Measurements from ENCODE around the gene PPP2R2B.
A peak's percentile ranks its signal among the peaks of the same experiment; 100 is the strongest.

PPP2R2B gene

DNA sequence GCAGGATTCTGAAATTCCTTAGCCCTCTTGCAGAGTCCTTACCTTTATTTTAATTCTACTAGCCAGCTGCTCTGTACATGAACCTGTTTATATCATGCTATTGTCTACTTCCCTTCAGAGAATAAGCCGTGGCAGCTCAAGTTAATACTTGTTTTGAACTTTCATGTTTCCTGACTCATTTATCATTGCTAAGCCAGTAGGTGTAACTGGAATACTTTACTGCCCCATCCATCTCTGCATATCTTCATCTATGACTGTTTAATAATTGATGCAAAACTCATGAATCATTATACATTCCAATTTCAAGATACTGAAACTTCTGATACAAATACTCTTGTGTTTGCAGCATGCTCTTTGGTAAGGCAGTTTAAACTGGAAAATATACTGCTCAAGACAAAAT, 174.7 kb downstream of the PPP2R2B start:
- no peak for DNase-seq (ENCODE audit: low read depth, low spot score)

DNA sequence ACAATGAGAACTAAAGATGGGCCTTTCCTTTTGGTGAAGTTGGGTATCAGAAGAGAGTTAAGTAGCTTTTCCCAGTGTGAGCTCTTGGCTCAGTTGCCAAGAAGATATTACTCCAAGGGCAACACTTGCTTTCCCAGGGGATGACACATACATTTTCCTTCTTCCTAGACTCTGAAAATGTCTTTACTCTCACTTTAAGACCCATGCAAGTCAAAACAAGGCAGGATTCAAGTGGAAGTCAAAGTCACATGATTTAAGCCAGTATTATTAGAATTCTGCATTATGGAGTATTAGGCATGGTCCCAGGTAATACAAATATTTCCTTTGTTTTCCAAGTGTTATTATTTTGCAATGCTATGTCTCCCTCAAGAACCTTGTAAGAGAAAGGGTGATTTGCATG, 175.1 kb downstream of the PPP2R2B start:
- no peak for DNase-seq (ENCODE audit: low read depth, low spot score)

DNA sequence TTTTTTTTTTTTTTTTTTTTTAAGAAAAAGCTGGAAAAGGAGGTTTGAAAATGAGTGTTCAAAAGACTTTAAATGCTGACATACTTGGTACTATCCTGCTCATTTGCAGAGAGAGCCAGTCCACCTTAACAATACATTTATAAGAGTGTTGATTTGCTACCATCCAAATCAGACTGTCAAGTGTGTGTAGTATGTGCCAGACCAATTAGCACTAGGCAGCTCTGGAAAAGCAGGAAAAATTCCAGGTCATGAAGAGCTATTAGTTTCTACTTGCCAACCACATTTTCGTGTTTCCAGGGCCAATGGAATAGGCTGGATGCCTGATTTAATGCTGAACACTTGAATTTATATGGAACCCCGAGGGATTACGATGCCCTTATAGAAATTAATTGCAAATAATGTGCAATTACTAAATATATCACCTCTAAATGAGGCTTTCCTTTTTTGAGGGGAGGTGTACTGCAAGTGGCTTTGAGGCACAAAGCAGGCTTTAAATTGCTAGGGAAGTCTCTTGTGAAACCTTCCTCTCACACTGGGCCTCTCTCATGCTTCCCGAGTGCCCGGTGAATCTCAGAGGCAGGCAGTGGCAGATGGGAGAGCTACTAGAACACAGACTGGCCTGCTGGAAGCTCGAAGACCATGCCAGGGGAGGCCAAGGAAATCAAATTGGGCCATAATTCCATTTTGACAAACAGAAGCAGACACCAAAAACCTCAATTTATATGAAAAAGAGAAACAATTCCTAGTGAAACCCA, 178.7 kb downstream of the PPP2R2B start:
- no peak for DNase-seq (ENCODE audit: low read depth, low spot score)

GRCh38 chr5:146699138-146699537, 179.4 kb downstream of the PPP2R2B start:
- DNase-seq (ENCODE audit: low read depth, low spot score), result no peak

DNA sequence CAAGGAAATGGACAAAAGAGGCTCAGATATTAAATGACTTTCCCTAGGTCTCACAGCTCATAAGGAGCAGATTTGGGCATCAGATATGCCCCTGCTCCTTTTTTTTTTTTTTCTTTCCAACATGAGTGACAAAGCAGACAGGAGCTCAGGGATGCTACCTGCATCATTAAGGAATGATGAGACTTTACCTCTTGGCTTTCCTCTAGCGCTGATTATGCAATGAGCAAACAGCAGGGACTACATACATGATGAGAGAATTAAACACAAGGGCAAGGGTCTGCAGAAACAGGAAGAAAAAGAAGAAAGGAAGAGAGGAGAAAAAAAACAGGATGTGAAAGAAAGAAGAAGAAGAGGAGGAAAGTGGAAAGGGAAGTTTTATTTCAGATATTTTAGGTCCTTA, 179.9 kb downstream of the PPP2R2B start:
- no peak for DNase-seq (ENCODE audit: low read depth, low spot score)

GRCh38 chr5:146697211-146697610, 181.3 kb downstream of the PPP2R2B start:
- no peak for DNase-seq (ENCODE audit: low read depth, low spot score)

- DNase-seq (ENCODE audit: low read depth, low spot score), result no peak
Observed at GRCh38 chr5:146695646-146696045, 182.9 kb downstream of the PPP2R2B start.

- DNase-seq (ENCODE audit: low read depth, low spot score), result no peak
Observed at GRCh38 chr5:146690880-146691355, 187.6 kb downstream of the PPP2R2B start.

GRCh38 chr5:146687630-146688029, 190.9 kb downstream of the PPP2R2B start:
- no peak for DNase-seq (ENCODE audit: low read depth, low spot score)

DNA sequence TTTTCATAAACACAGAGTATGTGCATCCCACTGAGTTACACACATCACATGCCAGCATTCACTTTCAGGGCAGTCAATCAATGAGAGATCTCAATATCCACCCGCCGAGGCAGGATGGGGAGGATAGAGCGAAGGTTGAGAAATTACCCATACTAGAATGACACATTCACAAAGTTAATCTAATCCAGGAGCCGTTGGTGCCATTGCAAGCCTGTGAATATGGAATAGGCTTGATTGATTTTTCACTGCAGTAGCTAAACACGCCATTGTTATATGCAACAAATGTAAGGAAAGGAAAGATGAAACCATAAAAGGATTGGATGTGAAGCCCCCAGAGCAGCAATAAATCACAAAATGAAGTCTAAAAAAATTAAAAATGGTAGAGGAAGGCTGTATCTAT, 194.7 kb downstream of the PPP2R2B start:
- no peak for DNase-seq (ENCODE audit: low read depth, low spot score)

- no peak for DNase-seq (ENCODE audit: low read depth, low spot score)
Observed at GRCh38 chr5:146682899-146683532, 195.5 kb downstream of the PPP2R2B start.

DNA sequence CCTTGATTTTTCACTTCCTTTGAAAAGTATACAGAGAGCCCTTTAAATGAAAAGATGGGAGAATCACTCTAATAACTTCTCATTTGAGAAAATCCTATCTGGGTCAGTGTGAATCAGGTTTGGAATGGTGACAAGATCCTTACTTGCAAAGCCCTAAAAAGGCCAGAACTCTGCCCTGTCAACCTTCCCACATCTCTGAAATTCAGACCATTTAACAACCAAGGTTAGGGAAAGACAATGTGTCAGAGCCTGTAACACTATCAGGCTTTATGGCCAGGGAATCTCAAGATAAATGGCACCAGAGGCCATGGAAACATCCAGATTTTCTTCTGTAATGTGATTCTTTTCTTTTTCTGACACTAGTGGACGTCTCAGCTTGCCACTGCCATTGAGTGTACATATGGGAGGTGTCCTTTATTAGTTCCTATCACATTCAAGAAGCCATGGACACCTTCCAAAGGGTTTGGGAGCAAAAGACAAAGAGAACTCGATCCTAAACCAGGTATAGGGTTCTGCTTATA, 196.9 kb downstream of the PPP2R2B start:
- no peak for DNase-seq (ENCODE audit: low read depth, low spot score)

- DNase-seq (ENCODE audit: low read depth, low spot score), result no peak
Observed at GRCh38 chr5:146680846-146681584, 197.5 kb downstream of the PPP2R2B start.

DNA sequence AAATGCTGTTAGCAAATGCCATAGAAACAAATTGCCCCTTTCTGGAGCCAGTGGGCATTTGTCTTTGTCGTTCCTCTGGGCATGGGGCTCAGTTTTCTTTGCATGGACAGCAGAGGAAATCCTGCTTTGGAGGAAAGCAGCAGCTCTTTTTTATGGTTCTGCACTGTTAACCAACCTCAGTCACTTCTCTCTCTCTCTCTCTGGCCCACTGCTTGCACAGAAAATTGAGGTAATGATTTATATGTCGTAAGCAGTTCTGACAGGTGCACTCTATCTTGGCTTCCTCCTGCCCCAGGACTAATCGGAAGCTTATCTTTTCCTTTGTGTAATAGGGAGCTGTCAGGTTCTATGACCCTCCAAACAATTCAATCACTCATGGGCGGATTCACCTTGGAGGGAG, 202.9 kb downstream of the PPP2R2B start:
- DNase-seq (ENCODE audit: low read depth, low spot score), result no peak

DNA sequence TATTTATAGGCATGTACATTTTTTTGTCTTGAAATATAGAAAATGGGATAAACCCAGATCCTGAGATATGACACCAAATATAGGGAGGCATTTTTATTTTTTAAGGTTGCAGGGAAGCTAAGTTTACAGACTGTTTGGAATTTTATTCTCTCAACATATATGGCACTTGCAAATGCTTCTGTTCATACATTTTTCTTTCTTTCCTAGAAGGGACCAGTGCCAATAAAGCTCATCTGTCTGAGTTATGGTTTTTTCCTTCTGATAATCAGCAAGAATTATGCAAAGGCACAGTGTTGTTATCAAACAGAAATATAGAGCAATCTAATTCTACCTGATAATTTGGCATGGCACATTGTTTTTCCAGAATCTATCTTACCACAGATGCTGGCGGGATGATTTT, 205.7 kb downstream of the PPP2R2B start:
- DNase-seq (ENCODE audit: low read depth, low spot score), result no peak

DNA sequence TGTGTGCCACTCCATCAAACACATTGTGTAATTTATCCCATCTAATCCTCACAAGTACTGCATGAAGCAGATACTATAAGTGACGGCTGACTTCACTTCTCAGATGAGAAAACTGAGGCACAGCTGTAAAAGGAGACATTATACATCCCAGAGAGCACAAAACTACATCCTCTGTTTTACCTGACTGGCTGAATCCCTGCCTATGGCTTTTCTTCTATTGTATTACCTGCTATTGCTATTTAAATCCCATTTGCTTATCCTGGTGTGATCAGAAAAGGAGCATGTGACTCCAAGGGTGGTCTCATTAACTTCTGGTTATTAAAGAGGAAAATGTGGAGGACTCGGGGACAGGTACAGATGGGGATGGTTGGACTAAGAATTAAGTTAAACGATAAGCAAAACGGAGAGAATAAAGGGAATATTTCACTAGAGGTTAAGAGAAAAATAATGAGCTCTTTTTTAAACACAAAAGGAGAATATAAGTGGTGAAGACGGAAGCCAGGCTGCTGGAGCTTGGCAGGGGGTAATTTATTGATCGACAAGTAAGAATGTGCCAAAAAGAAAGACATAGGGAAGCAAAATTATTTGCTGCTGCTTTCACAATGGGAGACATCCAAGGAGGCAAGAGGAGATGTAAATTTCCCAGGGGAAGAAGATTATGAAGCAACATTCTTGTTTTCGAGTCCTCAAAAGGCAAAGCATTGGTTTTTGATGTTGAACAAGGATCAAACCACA, 206.8 kb downstream of the PPP2R2B start:
- no peak for DNase-seq (ENCODE audit: low read depth, low spot score)

- no peak for DNase-seq (ENCODE audit: low read depth, low spot score)
Observed at GRCh38 chr5:146669656-146670055, 208.9 kb downstream of the PPP2R2B start.

DNA sequence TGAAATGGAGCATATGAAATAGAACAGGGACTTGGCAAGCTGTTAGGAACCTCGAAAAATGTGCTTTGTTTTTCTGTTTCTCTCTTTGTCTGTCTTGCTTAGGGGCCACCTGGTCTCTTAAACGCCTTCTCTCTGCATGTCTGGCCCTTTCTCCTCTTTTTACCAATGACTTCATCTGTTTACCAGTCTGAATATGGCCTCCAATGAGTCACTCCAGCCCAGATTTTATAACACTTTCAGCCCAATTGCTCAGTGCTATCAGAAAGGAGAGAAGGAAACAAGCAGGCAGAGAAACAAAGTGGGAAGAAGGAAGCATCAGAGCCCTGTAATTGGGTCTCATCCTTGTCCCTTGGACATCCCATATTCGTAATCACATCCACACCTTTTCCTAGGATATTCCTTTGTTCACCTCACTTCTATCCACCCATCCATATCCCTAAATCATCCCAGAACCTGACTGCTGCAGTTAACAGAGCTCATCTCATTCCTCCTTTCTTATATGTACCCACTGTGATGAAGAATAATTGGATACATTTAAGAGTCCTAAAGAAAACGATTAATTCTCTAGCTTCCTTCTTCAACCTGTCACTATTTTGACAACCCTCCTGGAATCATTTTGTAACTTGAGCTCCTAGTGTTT, 210.8 kb downstream of the PPP2R2B start:
- DNase-seq (ENCODE audit: low read depth, low spot score), result no peak

DNA sequence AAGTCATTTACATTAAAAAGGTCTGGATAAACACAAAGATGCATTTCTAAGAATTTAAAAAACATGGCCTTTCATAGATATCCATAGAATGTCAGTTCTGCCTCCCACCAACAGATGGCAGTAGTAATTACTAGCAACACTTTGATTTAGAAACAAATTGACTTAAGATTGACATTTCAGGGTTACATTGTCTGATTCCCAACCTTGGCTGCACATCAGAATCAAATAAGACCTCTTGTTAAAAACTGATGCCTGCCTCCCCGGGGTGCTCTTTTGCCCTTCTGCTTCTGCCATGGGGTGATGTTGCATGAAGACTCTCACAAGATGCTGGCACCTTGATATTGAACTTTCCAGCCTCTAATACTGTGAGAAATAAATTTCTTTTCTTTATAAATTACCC, 216.3 kb downstream of the PPP2R2B start:
- DNase-seq (ENCODE audit: low read depth, low spot score), result peak; percentile 1

DNA sequence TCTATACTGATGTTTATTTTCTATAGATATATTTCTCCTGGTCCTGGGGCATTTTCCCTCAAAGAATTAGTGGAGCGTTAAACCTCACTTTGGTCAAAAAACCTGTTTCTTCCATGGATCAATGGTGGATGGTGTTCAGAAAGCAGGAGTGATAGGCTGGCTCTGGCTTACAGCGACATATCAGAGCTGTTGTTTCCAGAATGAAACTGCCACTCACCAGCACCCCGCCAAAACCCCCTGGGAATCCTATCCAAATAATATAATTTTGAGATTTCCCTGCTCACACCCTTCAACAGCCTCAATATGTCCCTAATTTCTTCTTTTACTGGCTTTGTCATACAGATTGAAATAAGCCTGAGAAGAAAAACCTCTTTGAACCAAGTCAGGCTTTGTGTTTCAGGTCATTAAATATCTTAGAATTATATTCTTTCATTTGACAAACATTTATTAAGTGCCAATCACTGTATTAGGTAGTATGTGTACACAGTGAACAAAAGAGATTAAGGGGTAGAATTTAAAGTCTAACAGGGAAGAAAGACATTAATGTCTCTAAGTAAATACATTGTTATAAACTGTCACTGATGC, 218.1 kb downstream of the PPP2R2B start:
- DNase-seq (ENCODE audit: low read depth, low spot score), result no peak

GRCh38 chr5:146659961-146660360, 218.6 kb downstream of the PPP2R2B start:
- DNase-seq (ENCODE audit: low read depth, low spot score), result no peak

All from activated CD4-positive, CD25-positive, alpha-beta regulatory T cell treated with anti-CD3 and anti-CD28 coated beads, Interleukin-2, amount 50 U/mL, for 16 hours (primary cell).